HEK293 (cell line): Measurements from ENCODE around the gene SIRPB1.

ENCODE experiments used
- HOXC10 ChIP-seq: sonication (generic); formaldehyde crosslinking; IDR thresholded peaks from 2 replicates; pipeline ENCODE4 v1.8.1; 2023; ENCODE audit warnings: mild to moderate bottlenecking, missing genetic modification reagents
- KLF16 ChIP-seq: fragments of 450-650 bp; formaldehyde crosslinking; IDR thresholded peaks from 2 replicates; pipeline ENCODE4 v1.5.1; 2017; ENCODE audit warnings: missing biosample characterization, missing genetic modification characterization
- ZNF335 ChIP-seq: fragments of 450-650 bp; formaldehyde crosslinking; conservative IDR thresholded peaks from 2 replicates; pipeline ENCODE4 v1.5.1; 2016; ENCODE audit warnings: missing biosample characterization, missing genetic modification characterization
- ZNF473 ChIP-seq: fragments of 450-650 bp; formaldehyde crosslinking; IDR thresholded peaks from 2 replicates; pipeline ENCODE4 v1.5.1; 2017; ENCODE audit warnings: missing biosample characterization, missing genetic modification characterization
- ZNF843 ChIP-seq: fragments of 450-650 bp; formaldehyde crosslinking; IDR thresholded peaks from 2 replicates; pipeline ENCODE4 v1.5.1; 2016; ENCODE audit warnings: missing biosample characterization, missing genetic modification characterization
- TF ChIP-seq, protein P1 (sequence below): fragments of 450-650 bp; formaldehyde crosslinking; IDR thresholded peaks from 2 replicates; pipeline ENCODE4 v1.5.1; 2016; ENCODE audit warnings: missing biosample characterization, missing genetic modification characterization

DNA sequence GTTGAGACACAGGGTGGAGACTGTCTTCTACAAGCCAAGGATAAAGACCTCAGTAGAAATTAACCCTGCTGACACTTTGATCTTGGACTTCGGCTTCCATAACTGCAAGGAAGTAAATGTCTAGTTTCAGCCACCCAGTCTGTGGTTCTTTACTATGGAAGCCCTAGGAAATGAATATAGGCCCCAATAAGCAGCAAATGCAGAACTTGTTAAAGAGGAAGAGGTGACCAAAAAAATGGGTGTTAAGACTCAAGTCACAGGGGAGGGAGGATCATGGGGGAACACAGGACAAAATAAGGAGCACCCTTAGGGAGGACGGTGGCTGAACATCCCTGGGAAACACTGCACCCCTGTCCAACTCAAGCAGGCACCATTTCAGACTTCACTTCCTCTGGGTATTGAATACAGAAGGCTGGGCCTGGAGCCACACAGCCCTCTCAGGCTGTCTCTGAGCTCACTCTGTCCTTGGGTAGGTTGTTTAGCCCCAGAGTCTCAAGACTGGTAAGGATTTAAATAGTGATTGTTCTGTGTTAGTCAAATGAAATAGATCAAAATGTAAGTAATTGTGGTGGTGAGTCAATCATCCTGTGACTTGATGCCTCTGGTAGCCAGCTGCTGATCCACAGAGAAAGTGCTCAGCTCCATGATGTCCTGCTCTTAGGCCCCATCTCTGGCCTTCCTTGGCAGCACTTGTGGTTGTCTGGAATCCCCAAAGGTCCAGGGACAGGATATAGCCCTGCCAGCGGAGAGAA is 31.9 kb downstream of the SIRPB1 start:
- TF ChIP-seq, protein P1, sequence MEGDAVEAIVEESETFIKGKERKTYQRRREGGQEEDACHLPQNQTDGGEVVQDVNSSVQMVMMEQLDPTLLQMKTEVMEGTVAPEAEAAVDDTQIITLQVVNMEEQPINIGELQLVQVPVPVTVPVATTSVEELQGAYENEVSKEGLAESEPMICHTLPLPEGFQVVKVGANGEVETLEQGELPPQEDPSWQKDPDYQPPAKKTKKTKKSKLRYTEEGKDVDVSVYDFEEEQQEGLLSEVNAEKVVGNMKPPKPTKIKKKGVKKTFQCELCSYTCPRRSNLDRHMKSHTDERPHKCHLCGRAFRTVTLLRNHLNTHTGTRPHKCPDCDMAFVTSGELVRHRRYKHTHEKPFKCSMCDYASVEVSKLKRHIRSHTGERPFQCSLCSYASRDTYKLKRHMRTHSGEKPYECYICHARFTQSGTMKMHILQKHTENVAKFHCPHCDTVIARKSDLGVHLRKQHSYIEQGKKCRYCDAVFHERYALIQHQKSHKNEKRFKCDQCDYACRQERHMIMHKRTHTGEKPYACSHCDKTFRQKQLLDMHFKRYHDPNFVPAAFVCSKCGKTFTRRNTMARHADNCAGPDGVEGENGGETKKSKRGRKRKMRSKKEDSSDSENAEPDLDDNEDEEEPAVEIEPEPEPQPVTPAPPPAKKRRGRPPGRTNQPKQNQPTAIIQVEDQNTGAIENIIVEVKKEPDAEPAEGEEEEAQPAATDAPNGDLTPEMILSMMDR = no peak
- TF ChIP-seq HOXC10 = no peak
- TF ChIP-seq ZNF843 (tag by site-specific recombination) = no peak
- no peak for TF ChIP-seq ZNF335 (tag by site-specific recombination)
- TF ChIP-seq KLF16 (tag by site-specific recombination) = no peak
- no peak for TF ChIP-seq ZNF473 (tag by site-specific recombination)
